ENCODE results near the gene GADD45A. TPM values are rescaled to one million over a fixed set of nuclear protein-coding genes. Genes with fewer than 3 reads are reported as not detected.
A peak's percentile ranks its signal among the peaks of the same experiment; 100 is the strongest.

The GADD45A gene
- total and polyA plus RNA-seq, 9 of the 15 experiments (the other 6 are each of a cell fraction or from before 2014, with no cell fraction given), result 21.3 to 156 (median 62.1) TPM

DNA sequence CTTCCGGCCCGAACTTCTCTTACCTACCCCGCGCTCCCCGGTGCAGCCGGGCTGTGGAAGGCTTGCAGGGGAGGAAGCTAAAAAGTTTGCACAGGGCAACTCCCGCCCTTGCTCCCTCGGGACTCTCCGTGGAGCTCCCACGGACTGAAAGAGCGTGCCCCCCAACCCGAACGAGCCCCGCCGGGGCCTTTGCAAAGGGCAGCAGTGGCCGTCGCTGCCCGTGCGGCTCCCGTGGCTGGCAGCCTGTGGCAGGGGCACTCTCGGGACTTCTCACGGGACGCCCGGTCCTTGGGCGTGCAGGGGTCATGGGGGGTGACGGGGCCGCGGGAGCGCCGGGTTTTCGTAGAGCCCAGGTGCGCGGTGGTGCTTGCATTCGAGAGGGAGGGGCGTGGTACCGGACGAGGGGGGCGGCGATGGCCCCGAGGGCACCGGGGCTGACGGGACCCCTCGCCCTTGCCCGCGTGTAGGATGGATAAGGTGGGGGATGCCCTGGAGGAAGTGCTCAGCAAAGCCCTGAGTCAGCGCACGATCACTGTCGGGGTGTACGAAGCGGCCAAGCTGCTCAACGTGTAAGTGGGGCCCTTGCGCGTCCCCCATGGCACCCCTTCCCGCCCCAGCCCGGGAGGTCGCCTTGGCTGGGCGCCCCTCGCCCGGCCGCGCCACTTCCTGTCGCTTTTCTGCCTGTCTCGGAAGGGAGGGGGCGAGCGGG is 711 bp downstream of the GADD45A start (continued):
- TF ChIP-seq, protein P1, sequence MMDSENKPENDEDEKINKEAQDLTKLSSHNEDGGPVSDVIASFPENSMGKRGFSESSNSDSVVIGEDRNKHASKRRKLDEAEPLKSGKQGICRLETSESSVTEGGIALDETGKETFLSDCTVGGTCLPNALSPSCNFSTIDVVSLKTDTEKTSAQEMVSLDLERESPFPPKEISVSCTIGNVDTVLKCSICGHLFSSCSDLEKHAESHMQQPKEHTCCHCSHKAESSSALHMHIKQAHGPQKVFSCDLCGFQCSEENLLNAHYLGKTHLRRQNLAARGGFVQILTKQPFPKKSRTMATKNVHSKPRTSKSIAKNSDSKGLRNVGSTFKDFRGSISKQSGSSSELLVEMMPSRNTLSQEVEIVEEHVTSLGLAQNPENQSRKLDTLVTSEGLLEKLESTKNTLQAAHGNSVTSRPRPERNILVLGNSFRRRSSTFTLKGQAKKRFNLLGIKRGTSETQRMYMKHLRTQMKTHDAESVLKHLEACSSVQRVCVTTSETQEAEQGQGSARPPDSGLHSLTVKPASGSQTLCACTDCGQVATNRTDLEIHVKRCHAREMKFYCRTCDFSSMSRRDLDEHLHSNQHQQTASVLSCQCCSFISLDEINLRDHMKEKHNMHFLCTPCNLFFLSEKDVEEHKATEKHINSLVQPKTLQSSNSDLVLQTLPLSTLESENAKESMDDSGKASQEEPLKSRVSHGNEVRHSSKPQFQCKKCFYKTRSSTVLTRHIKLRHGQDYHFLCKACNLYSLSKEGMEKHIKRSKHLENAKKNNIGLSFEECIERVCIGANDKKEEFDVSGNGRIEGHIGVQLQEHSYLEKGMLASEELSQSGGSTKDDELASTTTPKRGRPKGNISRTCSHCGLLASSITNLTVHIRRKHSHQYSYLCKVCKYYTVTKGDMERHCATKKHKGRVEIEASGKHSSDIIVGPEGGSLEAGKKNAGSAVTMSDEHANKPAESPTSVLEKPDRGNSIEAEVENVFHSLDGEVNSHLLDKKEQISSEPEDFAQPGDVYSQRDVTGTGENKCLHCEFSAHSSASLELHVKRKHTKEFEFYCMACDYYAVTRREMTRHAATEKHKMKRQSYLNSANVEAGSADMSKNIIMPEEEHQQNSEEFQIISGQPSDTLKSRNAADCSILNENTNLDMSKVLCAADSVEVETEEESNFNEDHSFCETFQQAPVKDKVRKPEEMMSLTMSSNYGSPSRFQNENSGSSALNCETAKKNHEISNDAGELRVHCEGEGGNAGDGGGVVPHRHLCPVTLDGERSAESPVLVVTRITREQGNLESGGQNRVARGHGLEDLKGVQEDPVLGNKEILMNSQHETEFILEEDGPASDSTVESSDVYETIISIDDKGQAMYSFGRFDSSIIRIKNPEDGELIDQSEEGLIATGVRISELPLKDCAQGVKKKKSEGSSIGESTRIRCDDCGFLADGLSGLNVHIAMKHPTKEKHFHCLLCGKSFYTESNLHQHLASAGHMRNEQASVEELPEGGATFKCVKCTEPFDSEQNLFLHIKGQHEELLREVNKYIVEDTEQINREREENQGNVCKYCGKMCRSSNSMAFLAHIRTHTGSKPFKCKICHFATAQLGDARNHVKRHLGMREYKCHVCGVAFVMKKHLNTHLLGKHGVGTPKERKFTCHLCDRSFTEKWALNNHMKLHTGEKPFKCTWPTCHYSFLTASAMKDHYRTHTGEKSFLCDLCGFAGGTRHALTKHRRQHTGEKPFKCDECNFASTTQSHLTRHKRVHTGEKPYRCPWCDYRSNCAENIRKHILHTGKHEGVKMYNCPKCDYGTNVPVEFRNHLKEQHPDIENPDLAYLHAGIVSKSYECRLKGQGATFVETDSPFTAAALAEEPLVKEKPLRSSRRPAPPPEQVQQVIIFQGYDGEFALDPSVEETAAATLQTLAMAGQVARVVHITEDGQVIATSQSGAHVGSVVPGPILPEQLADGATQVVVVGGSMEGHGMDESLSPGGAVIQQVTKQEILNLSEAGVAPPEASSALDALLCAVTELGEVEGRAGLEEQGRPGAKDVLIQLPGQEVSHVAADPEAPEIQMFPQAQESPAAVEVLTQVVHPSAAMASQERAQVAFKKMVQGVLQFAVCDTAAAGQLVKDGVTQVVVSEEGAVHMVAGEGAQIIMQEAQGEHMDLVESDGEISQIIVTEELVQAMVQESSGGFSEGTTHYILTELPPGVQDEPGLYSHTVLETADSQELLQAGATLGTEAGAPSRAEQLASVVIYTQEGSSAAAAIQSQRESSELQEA (IDR thresholded peaks at IDR 0.05; ENCODE audit: low read depth), result no peak
- TF ChIP-seq KLF10 (CRISPR knock-in tag; IDR thresholded peaks at IDR 0.05) (no peak), HCFC1 (IDR thresholded peaks at IDR 0.05; ENCODE audit: low read depth, low read length) (no peak), RBM15 (IDR thresholded peaks at IDR 0.05; ENCODE audit: insufficient read depth, low read length) (0 out of 2 replicates have a peak, but pooled peaks have one; percentile 26), SRSF3 (IDR thresholded peaks at IDR 0.05; ENCODE audit: insufficient read depth, low read length) (peak; percentile 30; the same call in 1 of the 2 replicates), ZNF316 (IDR thresholded peaks at IDR 0.05) (peak; percentile 81), EP400 (IDR thresholded peaks at IDR 0.05) (no peak), RFX1 (IDR thresholded peaks at IDR 0.05) (no peak), NR2C2 (CRISPR knock-in tag; IDR thresholded peaks at IDR 0.05) (no peak; the same call in 1 of the 2 replicates), NR2C2 (tag; IDR thresholded peaks at IDR 0.05) (peak; percentile 20; the same call in 1 of the 2 replicates), OTX1 (CRISPR knock-in tag; IDR thresholded peaks at IDR 0.05) (0 out of 2 replicates have a peak, but pooled peaks have one; percentile 35)
- TF ChIP-seq, protein P2, sequence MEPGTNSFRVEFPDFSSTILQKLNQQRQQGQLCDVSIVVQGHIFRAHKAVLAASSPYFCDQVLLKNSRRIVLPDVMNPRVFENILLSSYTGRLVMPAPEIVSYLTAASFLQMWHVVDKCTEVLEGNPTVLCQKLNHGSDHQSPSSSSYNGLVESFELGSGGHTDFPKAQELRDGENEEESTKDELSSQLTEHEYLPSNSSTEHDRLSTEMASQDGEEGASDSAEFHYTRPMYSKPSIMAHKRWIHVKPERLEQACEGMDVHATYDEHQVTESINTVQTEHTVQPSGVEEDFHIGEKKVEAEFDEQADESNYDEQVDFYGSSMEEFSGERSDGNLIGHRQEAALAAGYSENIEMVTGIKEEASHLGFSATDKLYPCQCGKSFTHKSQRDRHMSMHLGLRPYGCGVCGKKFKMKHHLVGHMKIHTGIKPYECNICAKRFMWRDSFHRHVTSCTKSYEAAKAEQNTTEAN (CRISPR knock-in tag; IDR thresholded peaks at IDR 0.05), result peak; percentile 80; the same call in 1 of the 2 replicates
